NB4 (cell line): ENCODE results near the gene SMO.

ENCODE experiments used
- DNase-seq: peaks from one replicate; pipeline ENCODE4 v3.0.0; 2010; ENCODE audit warnings: low read depth
- H3K4me3 ChIP-seq: one replicate; pipeline ENCODE4 v1.5.1; 2011; ENCODE audit warnings: mild to moderate bottlenecking, low read depth, low read length, moderate library complexity
- CTCF ChIP-seq: IDR thresholded peaks from one replicate; pipeline ENCODE4 v1.5.1; 2012; ENCODE audit warnings: low read depth, low read length
- MYC ChIP-seq: IDR thresholded peaks from 2 replicates; pipeline ENCODE4 v1.6.1; 2011; ENCODE audit warnings: low read depth, low read length
- POLR2A ChIP-seq: IDR thresholded peaks from 2 replicates; pipeline ENCODE4 v1.6.1; 2011; ENCODE audit warnings: mild to moderate bottlenecking; ENCODE audit not compliant: insufficient read length; ENCODE audit errors: extremely low read depth
- TF ChIP-seq, protein P1 (sequence below): IDR thresholded peaks from 2 replicates; pipeline ENCODE4 v1.6.1; 2011; ENCODE audit warnings: low read depth, low read length

The SMO gene

DNA sequence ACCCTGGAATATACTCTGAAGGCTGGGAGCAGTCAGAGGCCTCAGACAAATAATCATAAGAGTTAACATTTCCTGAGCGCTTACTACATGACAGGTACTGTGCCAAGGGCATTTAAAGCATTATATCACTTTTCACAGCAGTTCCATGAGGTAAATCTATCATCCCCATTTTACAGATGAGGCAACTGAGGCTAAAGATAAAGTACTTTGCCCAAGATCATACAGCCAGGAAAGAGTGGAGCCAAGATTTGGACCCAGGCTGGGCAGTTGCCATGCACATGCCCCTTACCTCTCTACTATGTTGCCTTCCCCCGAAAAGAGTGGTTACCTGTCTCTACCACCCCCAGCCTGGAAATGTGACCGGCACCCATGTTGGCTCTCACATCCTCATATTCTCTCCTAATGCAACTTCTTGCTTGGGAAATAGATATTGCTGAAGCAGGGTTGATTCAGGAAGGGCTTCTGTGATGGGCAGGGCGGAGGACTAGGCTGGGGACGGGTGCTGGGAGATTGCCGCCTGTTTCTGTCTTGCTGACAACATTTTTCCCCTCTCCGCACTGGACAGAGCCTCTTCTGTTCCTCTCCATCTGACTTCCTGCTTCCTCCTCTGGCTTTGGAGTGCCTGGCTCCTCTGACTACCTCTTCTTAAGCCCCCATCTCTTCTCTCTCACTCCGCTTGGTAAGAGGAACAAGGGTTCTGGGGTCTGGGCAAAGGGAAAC is 13.8 kb downstream of the SMO start:
- no peak overlapping the region for H3K4me3 ChIP-seq
- TF ChIP-seq CTCF (no peak), POLR2A (no peak), MYC (no peak)
- TF ChIP-seq, protein P1, sequence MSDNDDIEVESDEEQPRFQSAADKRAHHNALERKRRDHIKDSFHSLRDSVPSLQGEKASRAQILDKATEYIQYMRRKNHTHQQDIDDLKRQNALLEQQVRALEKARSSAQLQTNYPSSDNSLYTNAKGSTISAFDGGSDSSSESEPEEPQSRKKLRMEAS: no peak
- no peak for DNase-seq

DNA sequence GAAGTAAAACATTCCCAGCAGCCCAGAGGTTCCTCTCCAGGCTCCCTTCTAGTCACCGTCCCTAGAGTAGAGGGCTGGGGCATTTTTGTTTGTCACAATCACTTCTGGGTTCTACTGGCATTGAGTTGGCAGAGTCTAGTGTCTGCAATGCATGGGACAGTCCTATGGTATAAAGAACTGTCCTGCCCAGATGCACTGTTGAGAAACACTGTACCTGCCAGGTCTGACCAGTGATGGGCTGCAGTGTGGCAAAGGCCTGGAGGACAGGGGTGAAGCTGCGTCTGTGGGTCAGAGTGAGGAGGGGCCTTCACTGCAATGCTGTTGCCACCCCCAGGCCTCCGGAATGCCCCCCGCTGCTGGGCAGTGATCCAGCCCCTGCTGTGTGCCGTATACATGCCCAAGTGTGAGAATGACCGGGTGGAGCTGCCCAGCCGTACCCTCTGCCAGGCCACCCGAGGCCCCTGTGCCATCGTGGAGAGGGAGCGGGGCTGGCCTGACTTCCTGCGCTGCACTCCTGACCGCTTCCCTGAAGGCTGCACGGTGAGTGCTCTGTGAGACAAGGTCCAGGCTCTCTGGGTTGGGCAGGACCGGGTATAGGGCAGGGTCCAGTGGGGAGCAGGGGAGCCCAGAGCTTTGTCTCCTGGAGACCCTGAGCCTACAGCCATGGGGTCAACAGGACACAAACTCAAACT is 14.8 kb downstream of the SMO start:
- TF ChIP-seq POLR2A (no peak), CTCF (no peak), MYC (no peak)
- TF ChIP-seq, protein P1: no peak
- H3K4me3 ChIP-seq: no peak overlapping the region
- DNase-seq: no peak

GRCh38 chr7:129205126-129205818 is 16.8 kb downstream of the SMO start:
- TF ChIP-seq CTCF: no peak
- TF ChIP-seq POLR2A: no peak
- TF ChIP-seq, protein P1: no peak
- TF ChIP-seq MYC: no peak
- no peak overlapping the region for H3K4me3 ChIP-seq
- DNase-seq: no peak

GRCh38 chr7:129205987-129206785 is 17.8 kb downstream of the SMO start:
- peak; percentile 53 for DNase-seq
- H3K4me3 ChIP-seq: no peak overlapping the region
- no peak for TF ChIP-seq MYC
- TF ChIP-seq POLR2A: no peak
- TF ChIP-seq CTCF: no peak
- TF ChIP-seq, protein P1: no peak

DNA sequence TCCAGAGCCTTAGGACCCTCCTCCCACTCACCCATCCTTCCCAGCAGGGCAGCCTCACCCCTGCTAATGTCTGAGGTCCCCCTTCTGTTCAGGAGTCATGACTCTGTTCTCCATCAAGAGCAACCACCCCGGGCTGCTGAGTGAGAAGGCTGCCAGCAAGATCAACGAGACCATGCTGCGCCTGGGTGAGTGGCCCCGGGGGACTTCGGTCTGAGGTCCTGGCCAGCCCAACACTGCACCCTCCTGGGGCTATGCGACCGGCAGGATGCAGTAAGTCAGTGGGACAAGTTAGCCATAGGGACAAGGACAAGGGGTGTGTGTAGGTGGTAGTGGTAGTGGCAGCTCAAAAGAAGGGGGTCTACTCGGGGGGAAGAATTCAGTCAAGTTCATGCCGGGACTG is 20.2 kb downstream of the SMO start:
- TF ChIP-seq, protein P1: no peak
- TF ChIP-seq CTCF (peak; percentile 42), POLR2A (no peak), MYC (no peak)
- H3K4me3 ChIP-seq: no peak overlapping the region
- DNase-seq: peak; percentile 74
